Hindlimb muscle (tissue), 1 donor: ENCODE results near the gene HS3ST3A1. TPM values are rescaled to one million over a fixed set of nuclear protein-coding genes. Genes with fewer than 3 reads are reported as not detected.
"Not testable (repeated sequence)": the region's sequence is repeated elsewhere in the genome, so short reads cannot be mapped to it uniquely, and the experiment has no call there.

Experiments
- DNase-seq: peaks from one replicate; pipeline ENCODE4 v3.0.0-alpha.2; 2013
- polyA plus RNA-seq: library from polyadenylated mRNA; unstranded; fragments of 120-200 nt; gene quantifications from one replicate; pipeline ENCODE4 v1.2.1, GENCODE V29; 2013; ENCODE audit not compliant: insufficient read length

The HS3ST3A1 gene
- polyA plus RNA-seq, 1 donor, result 0.83 TPM

DNA sequence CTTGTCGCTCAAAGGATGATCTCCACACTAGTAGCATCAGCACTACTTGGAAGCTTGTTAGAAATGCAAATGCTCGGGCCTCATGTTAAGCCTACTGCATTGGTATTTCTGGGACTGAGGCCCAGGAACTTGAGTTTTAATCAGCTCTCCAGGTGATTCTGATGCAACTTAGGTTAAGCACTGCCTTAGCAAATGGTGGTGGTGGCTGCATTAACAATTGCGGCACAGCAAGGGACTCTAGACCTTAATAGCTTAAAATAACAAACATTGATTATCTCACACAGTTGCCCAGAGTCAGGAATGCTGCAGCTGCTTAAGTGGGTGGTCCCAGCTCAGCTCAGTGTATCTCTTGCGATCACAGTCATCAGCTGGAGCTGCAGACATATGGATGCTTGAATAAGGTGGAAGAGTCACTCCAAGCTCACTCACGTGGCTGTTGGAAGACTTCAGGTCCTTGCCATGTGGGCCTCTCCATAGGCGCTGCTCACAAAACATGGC lies 25.8 kb downstream of the HS3ST3A1 start:
- no peak for DNase-seq

- no peak for DNase-seq
Observed at GRCh38 chr17:13575466-13575865, 26.3 kb downstream of the HS3ST3A1 start.

DNA sequence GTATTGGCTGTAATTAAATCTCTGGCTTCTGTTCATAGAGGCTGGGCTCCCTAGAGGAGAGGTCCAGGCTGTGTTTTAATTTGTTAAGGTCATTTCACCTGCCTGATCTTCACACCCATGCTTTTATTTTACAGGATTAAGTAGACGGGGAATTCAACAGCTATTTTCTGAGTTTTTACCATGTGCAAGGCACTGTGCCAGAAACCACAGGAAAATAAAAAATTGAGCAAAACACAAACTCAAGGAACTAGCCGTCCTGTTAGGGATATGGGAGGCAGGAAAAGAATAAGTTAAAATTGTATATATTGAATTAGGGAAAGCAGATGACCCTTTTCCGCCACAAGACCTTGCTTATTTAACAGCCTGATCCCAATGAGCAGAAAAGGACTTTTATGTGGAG lies 29.1 kb downstream of the HS3ST3A1 start:
- DNase-seq, result no peak

- no peak for DNase-seq
Observed at GRCh38 chr17:13569398-13570123, 32.2 kb downstream of the HS3ST3A1 start.

GRCh38 chr17:13568582-13569397 lies 32.9 kb downstream of the HS3ST3A1 start:
- no peak for DNase-seq

- no peak for DNase-seq
Observed at GRCh38 chr17:13563866-13564265, 37.9 kb downstream of the HS3ST3A1 start.

DNA sequence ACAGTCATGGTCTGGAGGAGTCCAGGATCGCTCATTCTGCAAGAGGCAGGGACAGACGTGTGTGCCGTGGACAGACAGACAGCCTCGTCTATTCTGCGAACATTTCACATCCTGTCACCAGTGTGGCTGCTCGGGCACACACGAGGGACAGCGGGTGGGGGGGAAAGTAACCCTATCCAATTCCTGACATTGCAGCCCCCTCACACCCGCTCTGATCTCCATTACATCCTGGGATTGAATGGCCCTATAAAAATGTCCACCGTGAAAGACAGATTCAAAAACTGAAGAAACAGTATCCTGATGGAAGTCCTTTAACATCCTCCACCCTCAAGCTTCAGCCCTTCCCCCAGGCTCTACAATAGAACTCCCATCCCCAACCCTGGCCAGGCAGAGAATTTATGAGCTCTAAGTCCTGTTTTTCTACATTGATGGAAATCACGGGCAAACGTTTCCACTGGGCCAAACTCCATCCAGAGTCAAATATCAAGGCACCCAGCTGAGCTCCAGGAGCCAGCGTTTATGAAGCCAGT lies 39.4 kb downstream of the HS3ST3A1 start:
- peak; percentile 42 for DNase-seq

- peak; percentile 87 for DNase-seq
Observed at GRCh38 chr17:13561606-13562270, 40.0 kb downstream of the HS3ST3A1 start.

GRCh38 chr17:13560935-13561334 lies 40.8 kb downstream of the HS3ST3A1 start:
- DNase-seq, result no peak

- no peak for DNase-seq
Observed at GRCh38 chr17:13558588-13558987, 43.1 kb downstream of the HS3ST3A1 start.

DNA sequence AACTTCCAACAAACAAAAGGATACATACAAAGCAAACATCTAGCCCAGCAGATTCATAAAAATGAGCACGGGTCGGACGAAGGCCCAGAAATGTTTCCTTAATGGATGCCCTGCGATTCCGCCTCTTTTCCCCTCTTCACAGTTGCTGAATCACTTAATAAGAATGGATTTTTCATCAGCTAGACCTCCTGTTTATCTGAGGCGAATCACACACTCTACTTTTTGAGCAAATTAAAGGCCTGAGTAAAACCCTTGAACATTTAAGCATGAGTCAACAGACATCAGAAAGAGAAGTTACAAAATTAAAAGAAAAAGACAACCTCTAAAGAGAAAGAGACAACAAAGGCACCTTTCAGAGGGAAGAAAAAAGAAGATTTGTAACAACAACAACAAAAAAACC lies 44.7 kb downstream of the HS3ST3A1 start:
- DNase-seq, result no peak

DNA sequence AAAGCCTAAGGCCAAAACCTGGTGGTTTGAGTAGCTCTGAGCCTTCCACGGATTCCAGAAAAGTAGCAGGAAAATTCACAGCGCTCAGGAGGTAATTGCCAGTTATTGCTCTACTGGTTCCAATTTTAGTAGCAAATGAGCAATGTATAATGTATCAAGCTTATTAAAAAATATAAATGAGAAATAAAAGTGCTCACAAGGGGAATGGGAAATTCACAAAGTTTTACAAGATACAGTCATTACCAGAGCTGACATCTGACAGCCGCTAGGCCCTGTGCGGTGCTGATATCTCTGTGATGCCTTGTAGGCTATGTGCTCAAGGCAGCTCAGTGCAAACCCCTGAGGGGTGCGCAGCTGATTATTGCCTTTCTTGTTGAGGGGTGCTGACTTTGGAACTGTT lies 47.5 kb downstream of the HS3ST3A1 start:
- no peak for DNase-seq

- DNase-seq, result no peak
Observed at GRCh38 chr17:13550291-13550690, 51.4 kb downstream of the HS3ST3A1 start.

GRCh38 chr17:13548576-13548975 lies 53.2 kb downstream of the HS3ST3A1 start:
- DNase-seq, result not testable (repeated sequence)

- no peak for DNase-seq
Observed at GRCh38 chr17:13546851-13547250, 54.9 kb downstream of the HS3ST3A1 start.

- no peak for DNase-seq
Observed at GRCh38 chr17:13545941-13546340, 55.8 kb downstream of the HS3ST3A1 start.

DNA sequence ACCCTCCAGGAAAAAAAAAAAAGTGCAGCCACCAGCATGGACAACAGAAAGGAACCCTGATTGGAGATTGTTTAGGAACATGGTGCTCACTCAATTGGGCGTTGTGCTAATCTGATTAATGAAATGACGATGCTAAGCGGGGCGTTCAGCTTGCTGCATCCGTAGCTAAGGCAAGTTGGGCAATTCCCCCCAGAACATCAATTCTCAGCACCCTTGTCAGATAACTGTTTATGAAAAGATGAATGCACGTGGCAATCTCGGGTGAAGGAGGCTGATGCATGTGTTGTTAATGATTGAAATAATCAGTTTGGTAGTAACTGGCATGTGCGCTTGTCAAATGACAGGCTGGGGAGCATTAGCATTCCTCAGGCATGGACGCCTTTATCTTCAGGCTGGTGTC lies 57.0 kb downstream of the HS3ST3A1 start:
- no peak for DNase-seq

- peak; percentile 32 for DNase-seq
Observed at GRCh38 chr17:13544292-13544691, 57.4 kb downstream of the HS3ST3A1 start.

GRCh38 chr17:13542636-13543035 lies 59.1 kb downstream of the HS3ST3A1 start:
- no peak for DNase-seq

DNA sequence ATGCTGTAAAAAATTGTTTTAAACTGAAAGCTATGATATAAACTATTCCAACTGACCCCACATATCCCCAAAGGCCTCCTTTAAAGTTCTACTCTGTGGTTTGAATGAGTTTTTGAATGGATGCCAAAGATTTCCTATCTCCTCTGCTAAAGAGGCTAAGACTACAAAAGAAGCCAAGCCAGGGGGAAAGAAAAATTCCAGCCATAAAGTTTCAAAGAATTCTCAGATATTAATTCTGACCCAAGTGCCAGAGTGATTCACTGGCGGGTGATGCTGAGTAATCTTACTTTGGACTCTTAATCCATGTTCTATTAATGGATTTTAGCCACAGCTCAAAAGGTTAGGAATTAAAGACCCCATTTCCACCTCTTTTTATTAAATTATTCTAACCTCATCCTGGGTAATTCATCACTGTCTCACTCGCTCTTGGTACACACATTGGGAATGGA lies 60.7 kb downstream of the HS3ST3A1 start:
- DNase-seq, result no peak

DNA sequence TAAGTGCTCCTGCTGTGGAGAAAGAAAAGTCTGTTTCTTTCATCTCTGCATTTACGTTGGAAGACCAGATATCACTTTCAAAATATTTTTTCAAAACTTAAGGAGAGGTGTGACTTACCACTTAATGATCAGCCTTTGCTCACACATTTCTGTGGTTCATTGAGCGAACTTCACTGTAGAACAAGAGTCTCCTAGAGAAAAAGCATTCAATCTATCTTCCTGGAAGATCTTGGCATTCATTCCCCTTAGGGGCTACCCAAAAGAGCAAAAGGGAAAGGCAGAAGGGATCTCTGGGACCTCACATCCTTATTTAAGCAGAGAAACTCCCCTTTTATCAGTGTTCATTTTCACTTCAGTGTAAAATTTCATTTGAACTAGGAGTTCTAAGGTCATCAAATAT lies 61.2 kb downstream of the HS3ST3A1 start:
- DNase-seq, result no peak

DNA sequence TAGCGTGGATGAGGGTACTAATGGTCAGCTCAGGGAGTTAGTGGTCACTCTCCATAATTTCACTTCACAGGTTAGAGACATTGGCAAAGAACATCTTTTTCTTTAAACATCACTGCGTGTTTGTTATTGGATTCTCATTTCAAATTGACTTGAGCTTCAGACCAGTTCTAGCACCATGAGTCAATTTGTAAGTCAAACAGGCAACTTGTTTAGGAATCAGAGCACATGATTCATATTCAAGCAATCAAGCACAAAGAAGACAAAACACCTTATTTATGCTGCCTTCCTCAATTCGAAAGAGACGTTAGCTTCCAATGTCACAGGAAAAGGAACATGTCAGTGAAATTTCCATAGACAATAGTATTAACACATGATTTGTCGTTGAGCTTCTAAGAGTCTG lies 62.3 kb downstream of the HS3ST3A1 start:
- DNase-seq, result no peak

- DNase-seq, result no peak
Observed at GRCh38 chr17:13538841-13539411, 62.8 kb downstream of the HS3ST3A1 start.
